ENCODE results near the gene SLC41A1.
A peak's percentile ranks its signal among the peaks of the same experiment; 100 is the strongest.
"Not testable (repeated sequence)": the region's sequence is repeated elsewhere in the genome, so short reads cannot be mapped to it uniquely, and the experiment has no call there.

SLC41A1 gene

GRCh38 chr1:205812878-205813754, at the start of gene SLC41A1:
Gene SLC41A1, minus strand, starts transcription at chr1:205813198. Its CDS starts 2,757 bp downstream, at chr1:205810441.
- peak; percentile 93 for DNase-seq (ENCODE audit: low spot score)

- no peak for DNase-seq (ENCODE audit: low spot score)
Observed at GRCh38 chr1:205861540-205861939, 48.5 kb upstream of the SLC41A1 start.

- no peak for DNase-seq (ENCODE audit: low spot score)
Observed at GRCh38 chr1:205858141-205858961, 45.4 kb upstream of the SLC41A1 start.

GRCh38 chr1:205857501-205857900, 44.5 kb upstream of the SLC41A1 start:
- DNase-seq (ENCODE audit: low spot score): not testable (repeated sequence)

DNA sequence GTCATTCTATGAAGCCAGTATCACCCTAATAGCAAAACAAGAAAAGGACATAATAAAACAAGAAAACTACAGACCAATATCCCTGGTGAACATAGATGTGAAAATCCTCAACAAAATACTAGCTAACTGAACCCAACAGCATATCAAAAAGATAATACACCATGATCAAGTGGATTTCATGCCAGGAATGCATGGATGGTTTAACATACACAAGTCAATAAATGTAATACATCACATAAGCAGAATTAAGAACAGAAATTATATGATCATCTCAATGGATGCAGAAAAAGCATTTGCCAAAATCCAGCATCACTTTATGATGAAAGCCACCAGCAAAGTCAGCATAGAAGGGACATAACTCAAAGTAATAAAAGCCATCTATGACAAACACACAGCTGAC, 43.4 kb upstream of the SLC41A1 start:
- DNase-seq (ENCODE audit: low spot score): no peak

GRCh38 chr1:205852969-205853368, 40.0 kb upstream of the SLC41A1 start:
- DNase-seq (ENCODE audit: low spot score): no peak

DNA sequence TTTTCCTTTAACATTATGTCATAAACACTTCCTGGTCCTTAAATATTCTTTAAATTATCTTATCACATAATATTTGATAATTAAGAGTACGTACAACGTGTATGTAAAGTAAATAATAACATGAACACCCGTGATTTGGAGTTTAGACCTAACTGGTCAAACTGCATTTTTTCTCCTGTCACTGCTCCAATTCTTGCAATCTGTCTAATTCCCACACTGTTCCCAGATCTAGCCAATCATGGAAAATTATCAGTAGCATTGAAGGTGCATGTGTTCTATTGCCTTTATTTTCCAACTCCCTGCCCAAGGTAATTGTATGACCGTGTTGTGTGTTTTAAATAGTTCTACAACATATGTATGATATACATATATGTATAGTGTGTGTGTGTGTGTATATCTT, 39.0 kb upstream of the SLC41A1 start:
- no peak for DNase-seq (ENCODE audit: low spot score)

- peak; percentile 83 for DNase-seq (ENCODE audit: low spot score)
Observed at GRCh38 chr1:205849619-205850355, 36.8 kb upstream of the SLC41A1 start, which contains the start of gene PM20D1. Gene PM20D1, minus strand, starts transcription at chr1:205850132. Its CDS starts 60 bp downstream, at chr1:205850072.

GRCh38 chr1:205843036-205843859, 30.2 kb upstream of the SLC41A1 start:
- no peak for DNase-seq (ENCODE audit: low spot score)

DNA sequence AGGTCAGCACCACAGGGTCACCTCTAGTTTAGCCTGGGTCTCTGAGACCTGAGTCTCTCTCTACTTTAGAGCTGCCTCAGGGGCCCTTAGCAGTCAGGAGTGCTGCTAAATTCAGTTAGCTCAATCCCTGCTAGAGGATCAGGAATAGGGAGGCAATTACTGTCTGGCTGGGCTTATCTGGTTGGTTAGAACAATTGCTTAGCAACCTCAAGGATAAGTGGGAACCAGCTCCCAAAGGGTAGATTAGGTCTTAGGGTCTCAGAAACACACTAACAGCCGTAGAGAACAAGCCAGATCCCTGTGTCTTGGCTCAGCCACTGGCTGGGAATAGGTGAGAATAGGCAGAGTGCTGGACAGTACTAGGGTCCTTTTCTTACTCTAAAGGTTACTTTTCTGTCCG, 29.2 kb upstream of the SLC41A1 start:
- no peak for DNase-seq (ENCODE audit: low spot score)

DNA sequence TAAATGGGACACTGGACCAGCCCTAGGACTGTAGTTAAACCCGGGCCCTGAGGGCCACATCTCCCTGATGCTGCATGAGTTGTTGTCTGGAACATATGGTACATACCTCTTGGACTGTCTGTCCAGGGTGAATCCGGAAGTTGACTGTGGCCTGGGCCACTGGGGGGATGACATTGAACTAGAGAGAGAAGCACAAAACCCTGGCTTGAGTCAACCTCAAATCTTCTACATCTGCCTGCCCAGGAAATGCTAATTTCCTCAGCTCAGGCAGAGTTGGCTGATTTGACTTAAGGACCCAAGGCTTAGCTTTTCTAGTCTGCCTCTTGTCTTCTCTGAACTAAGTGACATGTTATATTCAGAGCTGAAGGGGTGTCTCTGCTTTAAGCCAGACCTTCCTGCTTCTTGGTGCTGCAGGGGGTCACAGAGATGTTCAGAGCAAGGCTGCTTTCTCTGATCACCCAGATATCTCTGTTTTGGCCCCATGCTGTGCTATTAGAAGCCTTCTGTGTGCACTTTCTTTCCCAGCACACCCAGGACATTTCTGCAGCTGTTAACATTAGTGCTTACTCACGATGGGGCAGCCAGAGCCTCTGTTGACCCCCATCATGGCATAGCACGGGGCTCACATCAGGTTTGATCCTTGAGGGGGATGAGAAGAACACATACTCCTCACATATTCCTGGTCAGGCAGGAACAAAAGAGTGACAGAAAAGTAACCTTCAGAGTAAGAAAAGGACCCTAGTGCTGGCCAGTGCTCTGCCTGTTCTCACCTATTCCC, 27.3 kb upstream of the SLC41A1 start:
- no peak for DNase-seq (ENCODE audit: low spot score)

GRCh38 chr1:205837382-205837970, 24.5 kb upstream of the SLC41A1 start:
- no peak for DNase-seq (ENCODE audit: low spot score)

DNA sequence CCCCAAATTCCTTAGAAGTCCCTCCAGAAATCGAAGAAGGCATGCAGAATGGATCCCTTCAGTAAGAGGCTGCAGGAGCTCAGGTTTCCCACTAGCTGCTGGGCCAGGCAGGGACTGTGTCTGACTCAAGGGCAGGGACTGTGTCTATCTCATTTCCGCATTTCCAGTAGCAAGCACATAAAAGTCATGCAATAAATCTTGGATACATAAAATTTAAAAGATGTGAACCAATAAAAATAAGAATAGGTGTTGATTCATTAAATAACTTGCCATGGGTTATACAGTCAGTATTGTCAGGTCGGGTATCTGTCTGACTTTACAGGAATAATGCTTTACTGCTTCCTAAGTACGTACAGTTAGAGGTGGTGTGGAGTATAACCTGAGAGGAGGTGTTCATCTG, 21.8 kb upstream of the SLC41A1 start:
- DNase-seq (ENCODE audit: low spot score): no peak

- no peak for DNase-seq (ENCODE audit: low spot score)
Observed at GRCh38 chr1:205832326-205832751, 19.3 kb upstream of the SLC41A1 start.

DNA sequence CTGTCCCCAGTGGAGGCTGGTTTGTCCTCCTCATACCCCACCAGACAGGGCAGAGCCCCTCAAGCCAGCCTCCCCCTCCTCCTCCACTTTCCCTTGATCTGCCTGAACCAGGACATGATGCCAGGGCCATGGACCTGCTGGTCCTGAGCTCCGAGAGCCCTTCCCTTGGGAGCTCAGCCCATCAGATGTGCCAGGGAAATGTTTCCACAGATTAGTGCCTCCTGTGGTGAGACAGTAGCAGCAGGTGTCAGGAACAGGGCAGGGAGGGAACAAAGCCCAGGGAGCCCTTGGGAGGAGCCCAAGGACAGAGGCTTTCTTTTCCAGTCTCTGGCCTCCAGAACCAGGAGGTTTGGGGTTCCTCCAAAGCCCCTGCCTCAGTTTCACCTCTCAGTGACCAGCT, 14.6 kb upstream of the SLC41A1 start:
- no peak for DNase-seq (ENCODE audit: low spot score)

DNA sequence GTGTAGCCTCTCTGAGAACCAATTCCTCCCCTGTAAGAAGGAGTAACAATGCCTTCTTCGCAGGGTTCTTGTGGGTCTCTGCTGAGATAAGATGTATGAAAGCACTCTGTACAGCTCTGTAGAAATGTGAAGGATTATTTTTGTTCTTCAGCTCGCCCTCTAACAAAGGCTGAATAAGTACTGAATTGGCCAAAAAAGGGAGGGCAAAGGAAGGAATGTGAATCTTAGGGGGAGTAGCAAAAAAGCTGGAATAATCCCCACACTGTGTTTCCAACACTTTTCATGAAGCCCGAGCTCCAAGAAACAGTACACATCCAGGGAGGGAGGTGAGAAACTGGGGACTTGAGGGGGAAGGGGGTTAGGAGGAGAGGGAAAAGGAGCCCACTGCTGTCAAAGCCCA, 14.0 kb upstream of the SLC41A1 start:
- DNase-seq (ENCODE audit: low spot score): no peak

GRCh38 chr1:205826016-205826806, 13.2 kb upstream of the SLC41A1 start:
- DNase-seq (ENCODE audit: low spot score): no peak

DNA sequence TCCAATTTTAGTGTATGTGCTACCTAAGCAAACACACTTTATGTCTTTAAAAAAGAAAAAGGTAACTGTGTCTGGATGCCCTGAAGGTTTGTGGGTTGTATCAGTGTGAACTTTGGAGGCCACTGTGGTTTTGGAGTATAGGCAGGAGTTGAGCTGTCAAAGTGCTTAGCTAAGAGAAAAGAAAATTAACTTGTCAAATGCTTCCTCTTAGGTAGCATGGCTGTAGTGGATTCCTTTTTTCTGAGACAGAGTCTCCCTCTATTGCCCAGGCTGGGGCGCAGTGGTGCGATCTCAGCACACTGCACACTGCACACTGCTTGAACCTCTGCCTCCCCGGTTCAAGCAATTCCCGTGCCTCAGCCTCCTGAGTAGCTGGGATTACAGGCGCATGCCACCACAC, 11.2 kb upstream of the SLC41A1 start:
- peak; percentile 47 for DNase-seq (ENCODE audit: low spot score)

- DNase-seq (ENCODE audit: low spot score): peak; percentile 57
Observed at GRCh38 chr1:205823260-205823659, 10.3 kb upstream of the SLC41A1 start.
